Upper lobe of left lung (tissue), 6 donors: ENCODE results near the gene ANKS1B. TPM values are rescaled to one million over a fixed set of nuclear protein-coding genes. Genes with fewer than 3 reads are reported as not detected.

Source experiments
- ATAC-seq, 2 donors: fragments of 200-7000 bp; cut with Tn5 transposase; one replicate each; pipeline ENCODE4 v1.9.1; 2022; ENCODE audit warnings: mild to moderate bottlenecking in 2 of 2, moderate library complexity in 2 of 2; ENCODE audit not compliant: low FRiP score in 2 of 2
- DNase-seq, 2 donors: peaks; one replicate each; pipeline ENCODE4 v3.0.0-alpha.2; 2019 to 2020
- H3K27ac ChIP-seq, 4 donors: fragments of 200-600 bp; sonication (generic); one replicate each; pipeline ENCODE4 v1.5.1; 2016 to 2019
- H3K27me3 ChIP-seq, 4 donors: fragments of 200-600 bp; sonication (generic); one replicate each; pipeline ENCODE4 v1.5.1; 2017 to 2019
- H3K36me3 ChIP-seq, 4 donors: fragments of 200-600 bp; sonication (generic); one replicate each; pipeline ENCODE4 v1.5.1; 2016 to 2019
- H3K4me1 ChIP-seq, 4 donors: fragments of 200-600 bp; sonication (generic); one replicate each; pipeline ENCODE4 v1.5.1; 2018 to 2019
- H3K4me3 ChIP-seq, 4 donors: fragments of 200-600 bp; sonication (generic); one replicate each; pipeline ENCODE4 v1.5.1; 2017 to 2019; ENCODE audit warnings: mild to moderate bottlenecking in 2 of 4, moderate library complexity in 1 of 4
- H3K9me3 ChIP-seq, 4 donors: fragments of 200-600 bp; sonication (generic); one replicate each; pipeline ENCODE4 v1.5.1; 2018 to 2019
- EP300 ChIP-seq, 4 donors: sonication (generic); formaldehyde crosslinking; IDR thresholded peaks; one replicate each; pipeline ENCODE4 v1.5.1; 2017; ENCODE audit warnings: antibody characterized with exemption in 4 of 4, control low read depth in 2 of 4
- POLR2A ChIP-seq, 4 donors: fragments of 450-650 bp; IDR thresholded peaks; one replicate each; pipeline ENCODE4 v1.5.1; 2016 to 2017; ENCODE audit warnings: antibody characterized with exemption in 4 of 4, mild to moderate bottlenecking in 2 of 4
- POLR2AphosphoS5 ChIP-seq, 2 donors: sonication (generic); formaldehyde crosslinking; IDR thresholded peaks; one replicate each; pipeline ENCODE4 v1.5.1; 2017; ENCODE audit warnings: antibody characterized with exemption in 2 of 2
- WGBS, 2 donors: methylation state at CpG; one replicate each; pipeline ENCODE4 v1.1.5; 2017 to 2018; 5-methylcytosine and 5-hydroxymethylcytosine counted together
- total RNA-seq, 6 donors: library from RNA; depleted of rRNA in 4 of 6; stranded (reverse); fragments of >200 nt in 4 of 6; gene quantifications; one replicate each; pipeline versions ENCODE4 v1.1.0 to v1.2.1, GENCODE V29; 2016 to 2021
- TF ChIP-seq, protein P1 (sequence below), 6 experiments: fragments of 450-650 bp in 4 of 6; fragments of 200-600 bp in 2 of 6; sonication (generic) in 2 of 6; IDR thresholded peaks; one replicate each; pipeline ENCODE4 v1.5.1; 2016 to 2019; ENCODE audit warnings: antibody characterized with exemption in 6 of 6
- donor health status: DM: no; HTN: no; CAD: no; lungs with moderate emphysema.
- donor health status: DM: no; HTN: yes; CAD: no; lungs with severe emphysema.

Gene ANKS1B
- total RNA-seq, 6 donors from 2014 or later = 5.1 to 23.7 (median 7.2) TPM

DNA sequence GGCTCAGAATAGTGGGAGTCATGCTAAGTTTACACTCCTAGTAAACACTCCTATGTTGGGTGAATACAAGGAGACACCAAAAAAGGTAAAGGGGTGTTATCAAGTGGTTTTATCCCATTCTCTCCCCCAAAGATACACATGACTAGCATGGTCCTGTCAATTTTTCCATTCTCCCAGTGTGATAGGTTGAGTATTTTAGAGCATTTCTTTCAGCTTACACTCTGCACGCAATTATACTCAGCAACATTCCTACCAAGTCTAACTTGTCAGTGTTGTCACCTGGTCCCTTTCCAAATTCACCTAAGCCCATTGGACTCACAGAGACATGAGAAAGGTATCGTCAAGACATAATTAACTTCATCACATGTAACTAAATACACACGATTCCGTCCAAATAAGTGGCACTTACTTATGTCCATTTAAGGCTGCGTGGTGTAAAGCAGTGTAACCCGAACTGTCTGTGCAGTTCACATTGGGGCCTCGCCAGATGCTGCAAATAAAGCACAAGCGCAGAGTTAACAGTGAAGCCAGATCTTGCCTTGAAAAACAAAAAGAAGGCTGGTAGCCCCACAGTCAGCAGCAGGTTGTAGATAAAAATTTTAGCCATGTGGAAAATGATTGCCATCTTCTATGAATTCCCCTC lies 159.7 kb downstream of the ANKS1B start:
- no peak overlapping the region for H3K4me3 ChIP-seq
- no peaks in the 10 kb centered on the region for H3K36me3 ChIP-seq
- TF ChIP-seq, protein P1, sequence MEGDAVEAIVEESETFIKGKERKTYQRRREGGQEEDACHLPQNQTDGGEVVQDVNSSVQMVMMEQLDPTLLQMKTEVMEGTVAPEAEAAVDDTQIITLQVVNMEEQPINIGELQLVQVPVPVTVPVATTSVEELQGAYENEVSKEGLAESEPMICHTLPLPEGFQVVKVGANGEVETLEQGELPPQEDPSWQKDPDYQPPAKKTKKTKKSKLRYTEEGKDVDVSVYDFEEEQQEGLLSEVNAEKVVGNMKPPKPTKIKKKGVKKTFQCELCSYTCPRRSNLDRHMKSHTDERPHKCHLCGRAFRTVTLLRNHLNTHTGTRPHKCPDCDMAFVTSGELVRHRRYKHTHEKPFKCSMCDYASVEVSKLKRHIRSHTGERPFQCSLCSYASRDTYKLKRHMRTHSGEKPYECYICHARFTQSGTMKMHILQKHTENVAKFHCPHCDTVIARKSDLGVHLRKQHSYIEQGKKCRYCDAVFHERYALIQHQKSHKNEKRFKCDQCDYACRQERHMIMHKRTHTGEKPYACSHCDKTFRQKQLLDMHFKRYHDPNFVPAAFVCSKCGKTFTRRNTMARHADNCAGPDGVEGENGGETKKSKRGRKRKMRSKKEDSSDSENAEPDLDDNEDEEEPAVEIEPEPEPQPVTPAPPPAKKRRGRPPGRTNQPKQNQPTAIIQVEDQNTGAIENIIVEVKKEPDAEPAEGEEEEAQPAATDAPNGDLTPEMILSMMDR (IDR thresholded peaks at IDR 0.05) = no peak
- no peak for TF ChIP-seq EP300 (IDR thresholded peaks at IDR 0.05)
- H3K9me3 ChIP-seq = no peaks in the 10 kb centered on the region
- WGBS, 2 donors = 72% methylated on average over 8 of the region's 8 CpGs
- ATAC-seq = no peak
- no peak for DNase-seq
- H3K4me1 ChIP-seq = no peaks in the 10 kb centered on the region
- no peaks in the 10 kb centered on the region for H3K27me3 ChIP-seq
- no peak overlapping the region for H3K27ac ChIP-seq

DNA sequence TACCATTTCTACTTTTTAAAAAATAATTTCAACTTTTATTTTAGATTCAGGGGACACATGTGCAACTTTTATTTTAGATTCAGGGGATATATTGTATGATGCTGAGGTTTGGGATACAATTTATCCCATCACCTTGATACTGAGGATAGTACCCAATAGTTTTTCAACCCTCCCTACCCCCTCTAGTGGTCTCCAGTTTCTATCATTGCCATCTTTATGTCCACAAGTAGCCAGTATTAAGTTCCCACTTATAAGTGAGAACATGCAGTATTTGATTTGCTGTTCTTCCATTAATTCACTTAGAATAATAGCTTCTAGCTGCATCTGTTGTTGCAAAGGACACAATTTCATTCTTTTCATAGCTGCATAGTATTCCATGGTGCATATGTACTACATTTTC lies 162.5 kb downstream of the ANKS1B start:
- TF ChIP-seq POLR2A (IDR thresholded peaks at IDR 0.05) = no peak
- no peak for TF ChIP-seq EP300 (IDR thresholded peaks at IDR 0.05)
- no peak for TF ChIP-seq POLR2AphosphoS5 (IDR thresholded peaks at IDR 0.05)
- TF ChIP-seq, protein P1 (IDR thresholded peaks at IDR 0.05) = no peak
- Histone ChIP-seq H3K36me3 (no peaks in the 10 kb centered on the region), H3K4me1 (no peaks in the 10 kb centered on the region), H3K27me3 (no peaks in the 10 kb centered on the region), H3K27ac (no peak overlapping the region), H3K9me3 (no peaks in the 10 kb centered on the region), H3K4me3 (no peak overlapping the region)
- no peak for ATAC-seq
- no peak for DNase-seq

DNA sequence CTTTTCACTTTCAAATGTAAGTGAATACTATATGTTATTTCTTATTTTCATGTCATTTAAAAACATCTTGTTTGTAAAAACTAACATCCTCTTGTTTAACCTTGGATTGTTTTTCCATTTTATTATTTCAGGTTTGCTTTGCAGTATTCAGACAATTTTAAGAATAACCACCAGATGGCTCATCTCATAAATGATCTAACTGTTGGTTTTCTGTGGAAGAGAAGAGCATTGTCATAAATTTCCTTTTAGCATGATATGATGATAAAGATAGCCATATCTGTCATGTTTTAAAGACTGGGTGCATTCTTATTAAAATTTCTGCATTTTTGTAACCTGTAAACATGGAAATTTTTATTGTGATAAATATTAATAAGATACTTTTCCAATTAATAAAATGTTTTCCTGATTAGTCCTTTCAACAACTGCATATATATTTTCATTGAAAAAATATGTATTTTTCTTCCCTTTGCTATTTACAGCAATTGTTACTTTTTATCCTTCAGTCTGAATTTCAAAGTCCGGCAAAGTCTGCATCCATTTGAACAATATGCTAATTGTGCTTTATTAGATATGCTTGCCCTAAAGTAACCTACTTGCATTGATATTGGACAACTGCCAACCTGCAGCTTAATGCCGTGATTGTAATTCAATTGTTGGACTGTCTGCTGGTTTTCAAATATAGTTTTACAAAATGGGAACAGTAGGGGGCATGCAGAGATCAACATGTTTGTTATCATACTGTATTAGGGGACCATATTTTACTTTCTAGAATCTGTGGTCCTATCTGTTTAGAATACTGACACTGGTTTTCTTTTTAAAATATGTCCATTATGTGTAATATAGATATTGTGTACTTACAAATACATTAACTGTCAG lies 173.8 kb downstream of the ANKS1B start:
- Histone ChIP-seq H3K36me3 (no peaks in the 10 kb centered on the region), H3K9me3 (no peaks in the 10 kb centered on the region), H3K27ac (no peak overlapping the region), H3K27me3 (no peaks in the 10 kb centered on the region), H3K4me3 (no peak overlapping the region), H3K4me1 (no peaks in the 10 kb centered on the region)
- ATAC-seq (no peak), DNase-seq (no peak)
- WGBS, 2 donors = 22 to 28% methylated on average over 2 of the region's 2 CpGs
- no peak for TF ChIP-seq EP300 (IDR thresholded peaks at IDR 0.05)
- TF ChIP-seq, protein P1 (IDR thresholded peaks at IDR 0.05) = peak in 1 of 6 experiments; percentile 30

DNA sequence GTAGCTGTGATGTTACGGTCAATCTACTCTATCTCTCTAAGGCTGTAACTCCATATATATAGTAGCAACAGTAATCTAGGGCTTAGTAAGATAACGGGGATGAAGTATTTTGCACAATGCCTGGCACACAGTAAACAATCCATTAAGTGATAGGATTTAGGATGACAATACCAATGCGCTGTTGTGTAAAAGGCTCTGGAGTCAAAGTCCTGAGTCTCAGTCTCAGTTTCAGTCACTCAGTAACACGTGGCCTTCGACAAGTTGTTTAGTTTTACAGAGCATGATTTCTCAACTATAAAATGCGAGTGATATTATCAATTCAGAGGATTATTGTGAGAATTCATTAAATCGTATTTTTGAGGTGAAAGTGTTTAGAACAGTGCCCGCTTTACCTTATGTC lies 174.8 kb downstream of the ANKS1B start:
- DNase-seq = no peak
- TF ChIP-seq, protein P1 (IDR thresholded peaks at IDR 0.05) = no peak
- no peak for TF ChIP-seq POLR2A (IDR thresholded peaks at IDR 0.05)
- TF ChIP-seq EP300 (IDR thresholded peaks at IDR 0.05) = no peak
- TF ChIP-seq POLR2AphosphoS5 (IDR thresholded peaks at IDR 0.05) = no peak
- WGBS, 2 donors = 80 to 82% methylated on average over 8 of the region's 8 CpGs
- Histone ChIP-seq H3K27ac (no peak overlapping the region), H3K4me1 (no peaks in the 10 kb centered on the region), H3K4me3 (no peak overlapping the region), H3K27me3 (no peaks in the 10 kb centered on the region), H3K9me3 (no peaks in the 10 kb centered on the region), H3K36me3 (no peaks in the 10 kb centered on the region)
- ATAC-seq = no peak
